HCT116 (cell line): Measurements from ENCODE around the gene EIF4G3. TPM values are rescaled to one million over a fixed set of nuclear protein-coding genes. Genes with fewer than 3 reads are reported as not detected.

Experiments used
- ATAC-seq: fragments of 200-7000 bp; cut with Tn5 transposase; 2 replicates; pipeline ENCODE4 v1.9.1; 2020; ENCODE audit warnings: mild to moderate bottlenecking, moderate library complexity
- BruUV-seq: library from RNA; stranded (reverse); fragments of 400-500 nt; replicated peaks from 2 replicates; lab custom pipeline; 2021; lab: Mats Ljungman, UMichigan
- CTCF ChIA-PET: fragments of 300-600 bp; sonication (Branson Sonifier 250); formaldehyde crosslinking; loops from one replicate; lab custom pipeline; 2021; ENCODE audit warnings: antibody characterized with exemption; lab: Charles Lee
- POLR2A ChIA-PET: fragments of 300-600, 350-600 bp; sonication (Branson Sonifier 250); formaldehyde crosslinking; loops from one replicate; lab custom pipeline; 2021; ENCODE audit warnings: antibody characterized with exemption; lab: Charles Lee
- RAD21 ChIA-PET, 2 experiments: fragments of 300-600 bp; sonication (Branson Sonifier 250); formaldehyde crosslinking; loops; one replicate each; lab custom pipeline; 2023; ENCODE audit warnings: low total read pairs in 2 of 2; ENCODE audit not compliant: uncharacterized antibody in 2 of 2, unreplicated experiment in 2 of 2, low non-redundant PET in 1 of 2; lab: Charles Lee
- DNase-seq: peaks from one replicate; pipeline ENCODE4 v3.0.0-alpha.2; 2010; ENCODE audit warnings: low read depth, low spot score
- H2AFZ ChIP-seq: fragments of 200-600 bp; shearing (Covaris generic), sonication (generic); 2 replicates; pipeline ENCODE4 v1.6.1; 2017; ENCODE audit warnings: low read depth, mixed run types, mixed read lengths, antibody characterized with exemption, low read length; ENCODE audit not compliant: poor library complexity, severe bottlenecking
- H3K27ac ChIP-seq: 2 replicates; pipeline ENCODE4 v1.5.1; 2012; ENCODE audit warnings: low read depth, low read length
- H3K27me3 ChIP-seq: fragments of 200-600 bp; sonication (generic); 2 replicates; pipeline ENCODE4 v1.6.1; 2016; ENCODE audit warnings: mixed run types, low read length, mixed read lengths; ENCODE audit not compliant: insufficient read depth
- H3K36me3 ChIP-seq, 2 experiments: fragments of 200-500 bp in 1 of 2; fragments of 200-600 bp in 1 of 2; sonication (Bioruptor generic) in 1 of 2; sonication (generic) in 1 of 2; 2 replicates each; pipeline versions ENCODE4 v1.5.1 to v1.6.1; 2014 to 2016; ENCODE audit warnings: low read length in 2 of 2, inconsistent platforms in 1 of 2, mixed read lengths in 1 of 2, mixed run types in 1 of 2; ENCODE audit not compliant: insufficient read depth in 2 of 2, control insufficient read depth in 1 of 2
- H3K4me1 ChIP-seq, 2 experiments: fragments of 200-600 bp in 1 of 2; sonication (generic) in 1 of 2; 2 replicates each; pipeline versions ENCODE4 v1.5.1 to v1.6.1; 2012 to 2017; ENCODE audit warnings: low read length in 2 of 2, inconsistent platforms in 1 of 2, mild to moderate bottlenecking in 1 of 2, mixed read lengths in 1 of 2, mixed run types in 1 of 2, moderate library complexity in 1 of 2; ENCODE audit not compliant: insufficient read depth in 2 of 2, control insufficient read depth in 1 of 2
- H3K4me2 ChIP-seq: fragments of 200-600 bp; sonication (generic); 2 replicates; pipeline ENCODE4 v1.6.1; 2017; ENCODE audit warnings: mixed run types, low read length, mixed read lengths
- H3K4me3 ChIP-seq, 2 experiments: fragments of 200-600 bp in 1 of 2; sonication (generic) in 1 of 2; replicated peaks in 1 of 2; 2 replicates each; pipeline ENCODE4 v1.5.1; 2011 to 2016; ENCODE audit warnings: low read length in 2 of 2, control low read depth in 1 of 2, low read depth in 1 of 2, mild to moderate bottlenecking in 1 of 2, mixed read lengths in 1 of 2, mixed run types in 1 of 2
- H3K79me2 ChIP-seq: fragments of 200-600 bp; sonication (generic); 2 replicates; pipeline ENCODE4 v1.6.1; 2017; ENCODE audit warnings: mild to moderate bottlenecking, mixed run types, low read length, moderate library complexity, mixed read lengths; ENCODE audit not compliant: insufficient read depth
- H3K9ac ChIP-seq: fragments of 200-600 bp; sonication (generic); 2 replicates; pipeline ENCODE4 v1.6.1; 2016; ENCODE audit warnings: low read length, mixed read lengths
- H3K9me2 ChIP-seq: fragments of 200-600 bp; sonication (generic), shearing (Covaris generic); 2 replicates; pipeline ENCODE4 v1.6.1; 2017; ENCODE audit warnings: mixed run types, mild to moderate bottlenecking, moderate library complexity; ENCODE audit not compliant: insufficient read depth
- H3K9me3 ChIP-seq, 2 experiments: fragments of 200-500 bp in 1 of 2; fragments of 200-600 bp in 1 of 2; sonication (Bioruptor generic) in 1 of 2; sonication (generic) in 1 of 2; 2 replicates each; pipeline ENCODE4 v1.6.1; 2014 to 2017; ENCODE audit warnings: low read length in 2 of 2, mixed read lengths in 2 of 2, inconsistent platforms in 1 of 2, low read depth in 1 of 2, mild to moderate bottlenecking in 1 of 2, mixed run types in 1 of 2, moderate library complexity in 1 of 2; ENCODE audit not compliant: control insufficient read depth in 1 of 2, insufficient read depth in 1 of 2
- H4K20me1 ChIP-seq: fragments of 200-600 bp; sonication (generic), shearing (Covaris generic); 2 replicates; pipeline ENCODE4 v1.6.1; 2017; ENCODE audit warnings: mixed run types, mild to moderate bottlenecking, moderate library complexity; ENCODE audit not compliant: insufficient read depth
- CBX3 ChIP-seq: IDR thresholded peaks from 2 replicates; pipeline ENCODE4 v1.6.1; 2012; ENCODE audit warnings: low read depth
- CEBPB ChIP-seq: IDR thresholded peaks from 2 replicates; pipeline ENCODE4 v1.6.1; 2012; ENCODE audit warnings: low read depth
- EGR1 ChIP-seq: IDR thresholded peaks from 2 replicates; pipeline ENCODE4 v1.6.1; 2012; ENCODE audit warnings: low read depth
- FOSL1 ChIP-seq: IDR thresholded peaks from 2 replicates; pipeline ENCODE4 v1.6.1; 2012; ENCODE audit warnings: low read depth
- RAD21 ChIP-seq: IDR thresholded peaks from 2 replicates; pipeline ENCODE4 v1.6.1; 2012; ENCODE audit warnings: low read depth, mild to moderate bottlenecking
- SIN3A ChIP-seq: IDR thresholded peaks from 2 replicates; pipeline ENCODE4 v1.6.1; 2012; ENCODE audit warnings: low read depth
- SP1 ChIP-seq: IDR thresholded peaks from 2 replicates; pipeline ENCODE4 v1.6.1; 2012; ENCODE audit warnings: low read depth
- SRF ChIP-seq: IDR thresholded peaks from 2 replicates; pipeline ENCODE4 v1.6.1; 2012; ENCODE audit warnings: low read depth
- YY1 ChIP-seq: IDR thresholded peaks from 2 replicates; pipeline ENCODE4 v1.6.1; 2011; ENCODE audit warnings: low read length, low read depth, moderate library complexity, mild to moderate bottlenecking; ENCODE audit not compliant: insufficient replicate concordance; ENCODE audit errors: extremely low read depth
- ZFX ChIP-seq: fragments of 450-650 bp; IDR thresholded peaks from 2 replicates; pipeline ENCODE4 v1.6.1; 2017
- ZNF274 ChIP-seq: fragments of 200-500 bp; sonication (Bioruptor generic); IDR thresholded peaks from 2 replicates; pipeline ENCODE4 v1.6.1; 2014; ENCODE audit warnings: mild to moderate bottlenecking, low read depth, low read length, inconsistent platforms
- intact Hi-C: fragments of 100-400 bp; cut with micrococcal nuclease; formaldehyde crosslinking; loops from 2 replicates; pipeline ENCODE4 v1.10.0; 2022
- total RNA-seq: library from RNA; stranded (reverse); gene quantifications from one replicate; pipeline ENCODE4 v1.2.1, GENCODE V29; 2021; ENCODE audit not compliant: unreplicated experiment
- TF ChIP-seq, protein P1 (sequence below): IDR thresholded peaks from 2 replicates; pipeline ENCODE4 v1.6.1; 2012
- TF ChIP-seq, protein P2 (sequence below): IDR thresholded peaks from 2 replicates; pipeline ENCODE4 v1.6.1; 2012
- TF ChIP-seq, protein P3 (sequence below), 3 experiments: fragments of 200-600 bp in 1 of 3; sonication (generic) in 1 of 3; IDR thresholded peaks in 2 of 3; conservative IDR thresholded peaks in 1 of 3; 2 replicates each; pipeline ENCODE4 v1.5.1; 2012 to 2017; ENCODE audit warnings: low read depth in 2 of 3, low read length in 2 of 3, antibody characterized with exemption in 1 of 3, borderline replicate concordance in 1 of 3, control low read depth in 1 of 3, mild to moderate bottlenecking in 1 of 3, mixed read lengths in 1 of 3, mixed run types in 1 of 3, moderate library complexity in 1 of 3; ENCODE audit not compliant: insufficient read depth in 1 of 3
- TF ChIP-seq, protein P4 (sequence below): IDR thresholded peaks from 2 replicates; pipeline ENCODE4 v1.6.1; 2011; ENCODE audit warnings: mild to moderate bottlenecking, low read length, moderate library complexity; ENCODE audit not compliant: insufficient replicate concordance; ENCODE audit errors: extremely low read depth

EIF4G3 gene
- total RNA-seq, 1 experiment from 2014 or later: 40.1 TPM

DNA sequence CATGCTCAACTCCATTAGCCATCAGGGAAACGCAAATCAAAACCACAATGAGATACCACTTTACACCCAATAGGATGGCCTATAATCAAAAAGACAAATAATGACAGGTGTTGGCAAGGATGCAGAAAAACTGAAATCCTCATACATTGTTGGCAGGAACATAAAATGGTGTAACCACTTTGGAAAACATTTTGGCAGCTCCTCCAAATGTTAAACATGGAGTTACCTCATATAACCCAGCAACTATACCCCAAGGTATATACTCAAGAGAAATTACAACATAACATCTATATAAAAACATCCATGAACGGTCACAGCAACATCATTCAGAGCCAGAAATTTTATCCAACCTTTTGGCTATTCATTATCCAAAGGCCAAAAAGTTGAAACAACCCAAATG is 11.6 kb downstream of the EIF4G3 start:
- H3K9me2 ChIP-seq: no peaks in the 10 kb centered on the region
- H3K4me3 ChIP-seq: no peak overlapping the region
- ChIA-PET POLR2A (no interaction called here), RAD21 (no interaction called here), CTCF (no interaction called here)
- no peak for ATAC-seq
- no peaks in the 10 kb centered on the region for H3K9me3 ChIP-seq
- no peak overlapping the region for H3K9ac ChIP-seq
- peaks cover 3 to 5% of the 10 kb centered on the region in 2 experiments; a peak in 2 of 4 replicates for H3K36me3 ChIP-seq
- TF ChIP-seq, protein P1, sequence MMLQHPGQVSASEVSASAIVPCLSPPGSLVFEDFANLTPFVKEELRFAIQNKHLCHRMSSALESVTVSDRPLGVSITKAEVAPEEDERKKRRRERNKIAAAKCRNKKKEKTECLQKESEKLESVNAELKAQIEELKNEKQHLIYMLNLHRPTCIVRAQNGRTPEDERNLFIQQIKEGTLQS: no peak
- TF ChIP-seq ZNF274 (no peak), FOSL1 (no peak), CBX3 (no peak), SIN3A (no peak), SP1 (no peak), RAD21 (no peak), YY1 (no peak)
- TF ChIP-seq, protein P2, sequence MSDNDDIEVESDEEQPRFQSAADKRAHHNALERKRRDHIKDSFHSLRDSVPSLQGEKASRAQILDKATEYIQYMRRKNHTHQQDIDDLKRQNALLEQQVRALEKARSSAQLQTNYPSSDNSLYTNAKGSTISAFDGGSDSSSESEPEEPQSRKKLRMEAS: no peak
- intact Hi-C loops: no loop called here
- no peaks in the 10 kb centered on the region for H3K27me3 ChIP-seq
- H2AFZ ChIP-seq: no peak overlapping the region
- no peak for DNase-seq
- H3K4me2 ChIP-seq: no peak overlapping the region
- BruUV-seq: no TSS peak
- H3K4me1 ChIP-seq: no peaks in the 10 kb centered on the region; a peak in 1 of 4 replicates
- H3K79me2 ChIP-seq: peaks cover 42% of the 10 kb centered on the region
- H4K20me1 ChIP-seq: no peaks in the 10 kb centered on the region
- H3K27ac ChIP-seq: no peak overlapping the region

DNA sequence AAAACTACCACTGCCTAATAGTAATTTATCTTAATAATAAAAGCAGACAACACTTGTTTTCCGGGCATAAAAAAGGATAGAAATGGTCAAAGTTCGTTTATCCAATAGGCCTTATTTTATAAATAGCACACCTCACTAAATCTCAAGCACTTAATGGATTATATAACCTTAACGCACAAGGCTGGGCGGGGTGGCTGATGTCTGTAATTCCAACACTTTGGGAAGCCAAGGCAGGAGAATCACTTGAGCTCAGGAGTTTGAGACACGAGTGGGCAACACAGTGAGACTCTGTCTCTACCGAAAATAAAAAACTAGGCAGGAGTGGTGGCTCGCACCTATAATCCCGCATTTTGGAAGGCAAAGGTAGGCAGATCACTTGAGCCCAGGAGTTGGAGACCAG is 12.4 kb downstream of the EIF4G3 start:
- H3K27ac ChIP-seq: no peak overlapping the region
- TF ChIP-seq SRF (no peak), EGR1 (no peak), CEBPB (no peak), ZFX (no peak), ZNF274 (no peak), FOSL1 (no peak), SP1 (no peak)
- TF ChIP-seq, protein P3, sequence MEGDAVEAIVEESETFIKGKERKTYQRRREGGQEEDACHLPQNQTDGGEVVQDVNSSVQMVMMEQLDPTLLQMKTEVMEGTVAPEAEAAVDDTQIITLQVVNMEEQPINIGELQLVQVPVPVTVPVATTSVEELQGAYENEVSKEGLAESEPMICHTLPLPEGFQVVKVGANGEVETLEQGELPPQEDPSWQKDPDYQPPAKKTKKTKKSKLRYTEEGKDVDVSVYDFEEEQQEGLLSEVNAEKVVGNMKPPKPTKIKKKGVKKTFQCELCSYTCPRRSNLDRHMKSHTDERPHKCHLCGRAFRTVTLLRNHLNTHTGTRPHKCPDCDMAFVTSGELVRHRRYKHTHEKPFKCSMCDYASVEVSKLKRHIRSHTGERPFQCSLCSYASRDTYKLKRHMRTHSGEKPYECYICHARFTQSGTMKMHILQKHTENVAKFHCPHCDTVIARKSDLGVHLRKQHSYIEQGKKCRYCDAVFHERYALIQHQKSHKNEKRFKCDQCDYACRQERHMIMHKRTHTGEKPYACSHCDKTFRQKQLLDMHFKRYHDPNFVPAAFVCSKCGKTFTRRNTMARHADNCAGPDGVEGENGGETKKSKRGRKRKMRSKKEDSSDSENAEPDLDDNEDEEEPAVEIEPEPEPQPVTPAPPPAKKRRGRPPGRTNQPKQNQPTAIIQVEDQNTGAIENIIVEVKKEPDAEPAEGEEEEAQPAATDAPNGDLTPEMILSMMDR (IDR thresholded peaks at IDR 0.05 in 2 of 3, conservative IDR thresholded peaks at IDR 0.05 in 1 of 3; ENCODE audit: borderline replicate concordance in 1 of 3, insufficient read depth in 1 of 3, low read depth in 2 of 3, low read length in 2 of 3): no peak
- TF ChIP-seq, protein P1: no peak
- TF ChIP-seq, protein P4, sequence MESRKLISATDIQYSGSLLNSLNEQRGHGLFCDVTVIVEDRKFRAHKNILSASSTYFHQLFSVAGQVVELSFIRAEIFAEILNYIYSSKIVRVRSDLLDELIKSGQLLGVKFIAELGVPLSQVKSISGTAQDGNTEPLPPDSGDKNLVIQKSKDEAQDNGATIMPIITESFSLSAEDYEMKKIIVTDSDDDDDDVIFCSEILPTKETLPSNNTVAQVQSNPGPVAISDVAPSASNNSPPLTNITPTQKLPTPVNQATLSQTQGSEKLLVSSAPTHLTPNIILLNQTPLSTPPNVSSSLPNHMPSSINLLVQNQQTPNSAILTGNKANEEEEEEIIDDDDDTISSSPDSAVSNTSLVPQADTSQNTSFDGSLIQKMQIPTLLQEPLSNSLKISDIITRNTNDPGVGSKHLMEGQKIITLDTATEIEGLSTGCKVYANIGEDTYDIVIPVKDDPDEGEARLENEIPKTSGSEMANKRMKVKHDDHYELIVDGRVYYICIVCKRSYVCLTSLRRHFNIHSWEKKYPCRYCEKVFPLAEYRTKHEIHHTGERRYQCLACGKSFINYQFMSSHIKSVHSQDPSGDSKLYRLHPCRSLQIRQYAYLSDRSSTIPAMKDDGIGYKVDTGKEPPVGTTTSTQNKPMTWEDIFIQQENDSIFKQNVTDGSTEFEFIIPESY: no peak
- no peak overlapping the region for H2AFZ ChIP-seq
- ATAC-seq: no peak
- ChIA-PET POLR2A (no interaction called here), CTCF (no interaction called here), RAD21 (interaction anchor here in 1 of 2 experiments (0.6 kb wide), 1 partner anchor 8 kb away, joined by 3 read pairs; no protein-coding TSS in a partner anchor)
- no peak overlapping the region for H3K4me2 ChIP-seq
- no peaks in the 10 kb centered on the region for H3K9me2 ChIP-seq
- no peaks in the 10 kb centered on the region; a peak in 1 of 4 replicates for H3K4me1 ChIP-seq
- BruUV-seq: no TSS peak
- no peak for DNase-seq
- no peaks in the 10 kb centered on the region for H4K20me1 ChIP-seq
- H3K9ac ChIP-seq: no peak overlapping the region
- H3K9me3 ChIP-seq: no peaks in the 10 kb centered on the region
- no peaks in the 10 kb centered on the region for H3K27me3 ChIP-seq
- H3K4me3 ChIP-seq: no peak overlapping the region
- H3K79me2 ChIP-seq: peaks cover 38% of the 10 kb centered on the region
- peaks cover 0 to 1% of the 10 kb centered on the region in 2 experiments; a peak in 2 of 4 replicates for H3K36me3 ChIP-seq
- intact Hi-C loops: no loop called here
